ENCODE measurements around the gene SLC4A3.

DNA sequence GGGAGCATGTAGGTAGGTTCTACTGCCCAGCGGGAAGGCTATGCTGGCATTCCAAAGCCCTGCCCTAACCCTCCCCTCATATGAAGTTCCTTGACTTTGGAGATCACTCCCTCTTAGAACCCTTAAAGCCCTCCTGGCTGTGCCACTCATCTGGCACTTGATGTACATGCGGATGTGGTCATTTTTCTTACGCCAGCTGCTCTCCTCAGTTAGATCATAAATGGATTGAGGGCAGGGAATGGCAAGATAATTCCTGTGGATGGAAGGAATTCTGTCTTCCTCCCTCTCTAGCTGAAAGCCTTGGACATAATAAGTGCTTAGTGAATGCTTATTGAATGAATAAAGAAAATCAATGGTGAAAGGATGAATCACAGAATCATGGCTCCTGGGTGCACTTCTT, 51.6 kb downstream of the SLC4A3 start:
- TF ChIP-seq CTCF (IDR thresholded peaks at IDR 0.05; ENCODE audit: low read depth, low read length) (no peak), EZH2phosphoT487 (IDR thresholded peaks at IDR 0.05; ENCODE audit: low read depth) (no peak)

Measured in OCI-LY3 (cell line).